GM19397 (cell line): Measurements from ENCODE around the gene CPNE5.
"Not testable (repeated sequence)": the region's sequence is repeated elsewhere in the genome, so short reads cannot be mapped to it uniquely, and the experiment has no call there.

ENCODE experiments used
- ATAC-seq: cut with Tn5 transposase; IDR thresholded peaks from one replicate; pipeline ENCODE4 v1.9.1; 2021; ENCODE audit warnings: mild to moderate bottlenecking, moderate library complexity; ENCODE audit not compliant: unreplicated experiment

CPNE5 gene

GRCh38 chr6:36706339-36706738 lies 132.9 kb downstream of the CPNE5 start:
- no peak for ATAC-seq

GRCh38 chr6:36704961-36705577 lies 134.2 kb downstream of the CPNE5 start:
- not testable (repeated sequence) for ATAC-seq

- no peak for ATAC-seq
Observed at GRCh38 chr6:36703982-36704381, 135.3 kb downstream of the CPNE5 start.

GRCh38 chr6:36703081-36703606 lies 136.1 kb downstream of the CPNE5 start:
- ATAC-seq, result no peak

GRCh38 chr6:36702656-36703055 lies 136.6 kb downstream of the CPNE5 start:
- ATAC-seq, result no peak

- ATAC-seq, result no peak
Observed at GRCh38 chr6:36701401-36701991, 137.7 kb downstream of the CPNE5 start.

- no peak for ATAC-seq
Observed at GRCh38 chr6:36700831-36701230, 138.4 kb downstream of the CPNE5 start.

- no peak for ATAC-seq
Observed at GRCh38 chr6:36700071-36700812, 139.0 kb downstream of the CPNE5 start.

- no peak for ATAC-seq
Observed at GRCh38 chr6:36699348-36699747, 139.9 kb downstream of the CPNE5 start.

- ATAC-seq, result no peak
Observed at GRCh38 chr6:36698871-36699271, 140.4 kb downstream of the CPNE5 start.

GRCh38 chr6:36698196-36698595 lies 141.0 kb downstream of the CPNE5 start:
- no peak for ATAC-seq

GRCh38 chr6:36697481-36697903 lies 141.8 kb downstream of the CPNE5 start, which contains the start of gene RAB44:
Gene RAB44, plus strand, starts transcription at chr6:36697826. Its CDS starts 6,410 bp downstream, at chr6:36704236.
- no peak for ATAC-seq

- ATAC-seq, result no peak
Observed at GRCh38 chr6:36695414-36695813, 143.8 kb downstream of the CPNE5 start.

GRCh38 chr6:36694616-36695015 lies 144.6 kb downstream of the CPNE5 start:
- ATAC-seq, result no peak

- ATAC-seq, result no peak
Observed at GRCh38 chr6:36692861-36693702, 146.2 kb downstream of the CPNE5 start.

- ATAC-seq, result peak; percentile 75
Observed at GRCh38 chr6:36692220-36692619, 147.0 kb downstream of the CPNE5 start.

- ATAC-seq, result no peak
Observed at GRCh38 chr6:36691612-36692011, 147.6 kb downstream of the CPNE5 start.

GRCh38 chr6:36691011-36691410 lies 148.2 kb downstream of the CPNE5 start:
- ATAC-seq, result no peak
